ENCODE results near the gene GYPC. TPM values are rescaled to one million over a fixed set of nuclear protein-coding genes. Genes with fewer than 3 reads are reported as not detected.

The GYPC gene
- polyA plus RNA-seq, 1 donor (not counting 4 experiments of a cell fraction or from before 2014, with no cell fraction given), result not detected

DNA sequence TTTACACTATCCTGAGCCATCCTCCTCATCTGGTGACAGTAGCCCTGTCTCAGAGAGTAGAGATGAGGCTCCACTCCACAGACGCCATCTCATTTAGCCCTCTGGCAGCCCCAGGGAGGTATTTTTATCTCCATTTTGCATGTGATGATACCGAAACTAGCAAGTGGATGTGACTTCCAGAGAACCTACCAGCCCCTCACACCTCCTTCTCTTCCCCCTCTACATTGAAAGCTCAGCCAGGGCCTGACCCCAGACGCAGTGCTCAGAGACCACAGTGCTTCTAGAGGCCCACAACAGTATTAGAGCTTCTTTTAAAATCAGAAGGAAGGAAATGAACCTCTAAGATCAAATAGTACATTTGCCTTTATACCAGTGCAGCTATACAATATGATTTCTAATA lies 8.3 kb downstream of the GYPC start:
- Histone ChIP-seq H3K9me3 (ENCODE audit: control insufficient read depth, low read depth, low read length) (peaks cover 3% of the 10 kb centered on the region), H3K79me2 (ENCODE audit: control insufficient read depth, insufficient read depth, low read length) (no peaks in the 10 kb centered on the region), H3K9me1 (ENCODE audit: control insufficient read depth, extremely low read depth, insufficient read depth, low read length) (no peaks in the 10 kb centered on the region), H3K4me1 (ENCODE audit: control insufficient read depth, extremely low read depth, insufficient read depth, low read length) (no peaks in the 10 kb centered on the region), H3K4me2 (ENCODE audit: control insufficient read depth, extremely low read depth, insufficient read depth, low read depth, low read length) (no peak overlapping the region), H3K36me3 (ENCODE audit: control insufficient read depth in 2 of 2, extremely low read depth in 1 of 2, insufficient read depth in 2 of 2, low read length in 2 of 2) (no peaks in the 10 kb centered on the region), H3K4me3 (ENCODE audit: control insufficient read depth in 2 of 3, extremely low read depth in 1 of 3, insufficient read depth in 2 of 3, low read depth in 1 of 3, low read length in 3 of 3) (no peak overlapping the region), H3K27me3 (ENCODE audit: control insufficient read depth, extremely low read depth, insufficient read depth, low read length) (no peaks in the 10 kb centered on the region), H3K27ac (ENCODE audit: control insufficient read depth, insufficient read depth, low read length) (no peak overlapping the region), H2AFZ (ENCODE audit: control insufficient read depth, low read length) (no peak overlapping the region), H3K9ac (ENCODE audit: control insufficient read depth, extremely low read depth, insufficient read depth, low read length) (no peak overlapping the region), H4K20me1 (ENCODE audit: control insufficient read depth, extremely low read depth, insufficient read depth, low read length) (no peaks in the 10 kb centered on the region)
- FAIRE-seq (no peak), DNase-seq (ENCODE audit: low read depth, low spot score) (no peak)
- TF ChIP-seq, protein P1, sequence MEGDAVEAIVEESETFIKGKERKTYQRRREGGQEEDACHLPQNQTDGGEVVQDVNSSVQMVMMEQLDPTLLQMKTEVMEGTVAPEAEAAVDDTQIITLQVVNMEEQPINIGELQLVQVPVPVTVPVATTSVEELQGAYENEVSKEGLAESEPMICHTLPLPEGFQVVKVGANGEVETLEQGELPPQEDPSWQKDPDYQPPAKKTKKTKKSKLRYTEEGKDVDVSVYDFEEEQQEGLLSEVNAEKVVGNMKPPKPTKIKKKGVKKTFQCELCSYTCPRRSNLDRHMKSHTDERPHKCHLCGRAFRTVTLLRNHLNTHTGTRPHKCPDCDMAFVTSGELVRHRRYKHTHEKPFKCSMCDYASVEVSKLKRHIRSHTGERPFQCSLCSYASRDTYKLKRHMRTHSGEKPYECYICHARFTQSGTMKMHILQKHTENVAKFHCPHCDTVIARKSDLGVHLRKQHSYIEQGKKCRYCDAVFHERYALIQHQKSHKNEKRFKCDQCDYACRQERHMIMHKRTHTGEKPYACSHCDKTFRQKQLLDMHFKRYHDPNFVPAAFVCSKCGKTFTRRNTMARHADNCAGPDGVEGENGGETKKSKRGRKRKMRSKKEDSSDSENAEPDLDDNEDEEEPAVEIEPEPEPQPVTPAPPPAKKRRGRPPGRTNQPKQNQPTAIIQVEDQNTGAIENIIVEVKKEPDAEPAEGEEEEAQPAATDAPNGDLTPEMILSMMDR (optimal IDR thresholded peaks at IDR 0.05 in 1 of 3, IDR thresholded peaks at IDR 0.05 in 1 of 3, conservative IDR thresholded peaks at IDR 0.05 in 1 of 3; ENCODE audit: extremely low read depth in 1 of 3, insufficient read depth in 2 of 3, low read length in 3 of 3), result no peak
- TF ChIP-seq EZH2 (IDR thresholded peaks at IDR 0.05; ENCODE audit: low read length), result no peak
- dilution Hi-C loops (cut with MboI; ENCODE audit: extremely low pct_ligation_motif_present, low sequenced_read_pairs), result no loop called here

- Histone ChIP-seq H3K4me3 (ENCODE audit: control insufficient read depth in 2 of 3, extremely low read depth in 1 of 3, insufficient read depth in 2 of 3, low read depth in 1 of 3, low read length in 3 of 3) (no peak overlapping the region), H3K79me2 (ENCODE audit: control insufficient read depth, insufficient read depth, low read length) (no peaks in the 10 kb centered on the region), H4K20me1 (ENCODE audit: control insufficient read depth, extremely low read depth, insufficient read depth, low read length) (no peaks in the 10 kb centered on the region), H3K4me2 (ENCODE audit: control insufficient read depth, extremely low read depth, insufficient read depth, low read depth, low read length) (no peak overlapping the region), H3K27ac (ENCODE audit: control insufficient read depth, insufficient read depth, low read length) (no peak overlapping the region), H3K27me3 (ENCODE audit: control insufficient read depth, extremely low read depth, insufficient read depth, low read length) (no peaks in the 10 kb centered on the region), H3K36me3 (ENCODE audit: control insufficient read depth in 2 of 2, extremely low read depth in 1 of 2, insufficient read depth in 2 of 2, low read length in 2 of 2) (no peaks in the 10 kb centered on the region), H3K4me1 (ENCODE audit: control insufficient read depth, extremely low read depth, insufficient read depth, low read length) (no peaks in the 10 kb centered on the region), H3K9me3 (ENCODE audit: control insufficient read depth, low read depth, low read length) (peaks cover 3% of the 10 kb centered on the region), H2AFZ (ENCODE audit: control insufficient read depth, low read length) (no peak overlapping the region), H3K9me1 (ENCODE audit: control insufficient read depth, extremely low read depth, insufficient read depth, low read length) (no peaks in the 10 kb centered on the region), H3K9ac (ENCODE audit: control insufficient read depth, extremely low read depth, insufficient read depth, low read length) (no peak overlapping the region)
- dilution Hi-C loops (cut with MboI; ENCODE audit: extremely low pct_ligation_motif_present, low sequenced_read_pairs), result no loop called here
- no peak for TF ChIP-seq EZH2 (IDR thresholded peaks at IDR 0.05; ENCODE audit: low read length)
- TF ChIP-seq, protein P1 (optimal IDR thresholded peaks at IDR 0.05 in 1 of 3, IDR thresholded peaks at IDR 0.05 in 1 of 3, conservative IDR thresholded peaks at IDR 0.05 in 1 of 3; ENCODE audit: extremely low read depth in 1 of 3, insufficient read depth in 2 of 3, low read length in 3 of 3), result no peak
- FAIRE-seq (no peak), DNase-seq (ENCODE audit: low read depth, low spot score) (no peak)
These were observed 8.7 kb downstream of the GYPC start for GRCh38 chr2:126664639-126665038.

Measured in keratinocyte (primary cell).